GM19351 (cell line): ENCODE data around the gene MPEG1.

Experiments
- ATAC-seq: cut with Tn5 transposase; IDR thresholded peaks from one replicate; pipeline ENCODE4 v1.9.1; 2021; ENCODE audit warnings: mild to moderate bottlenecking, moderate library complexity; ENCODE audit not compliant: unreplicated experiment

MPEG1 gene

GRCh38 chr11:59172345-59173079 is 40.2 kb downstream of the MPEG1 start:
- ATAC-seq, result peak; percentile 43

GRCh38 chr11:59171508-59172322 is 41.0 kb downstream of the MPEG1 start, which contains the start of gene DTX4:
Gene DTX4 (plus strand): TSS chr11:59172132. CDS start chr11:59172596, 464 bp downstream.
- ATAC-seq, result peak; percentile 64

- ATAC-seq, result no peak
Measured at GRCh38 chr11:59164028-59164427, 48.7 kb downstream of the MPEG1 start.
